H1 (cell line): ENCODE data around the gene PRXL2B. TPM values are rescaled to one million over a fixed set of nuclear protein-coding genes. Genes with fewer than 3 reads are reported as not detected.

Experiments
- CTCF ChIA-PET: fragments of 300-600 bp; sonication (Branson Sonifier 250); formaldehyde crosslinking; loops from one replicate; lab custom pipeline; 2021; ENCODE audit not compliant: partially characterized antibody; lab: Charles Lee
- POLR2A ChIA-PET: fragments of 300-600 bp; sonication (Branson Sonifier 250); formaldehyde crosslinking; loops from one replicate; lab custom pipeline; 2021; ENCODE audit warnings: inconsistent platforms; ENCODE audit not compliant: partially characterized antibody; lab: Charles Lee
- DNase-seq, 2 experiments: peaks; one replicate each; pipeline versions ENCODE4 v3.0.0 to v3.0.0-alpha.2; 2010 to 2022; ENCODE audit warnings: low spot score in 2 of 2, low read depth in 1 of 2, mixed read lengths in 1 of 2
- FAIRE-seq: peaks from 2 replicates; lab custom pipeline; 2011; peaks lifted over from hg19 to GRCh38; lab: Jason Lieb, UNC
- H2AFZ ChIP-seq: 2 replicates; pipeline ENCODE4 v1.8.1; 2012; ENCODE audit warnings: low read length, inconsistent platforms
- H2AK5ac ChIP-seq: 2 replicates; pipeline ENCODE4 v1.6.1; 2013; ENCODE audit warnings: low read depth, low read length
- H2BK120ac ChIP-seq: replicated peaks from 2 replicates; pipeline ENCODE3; 2013; ENCODE audit warnings: low read depth, low read length, inconsistent platforms
- H2BK12ac ChIP-seq: 2 replicates; pipeline ENCODE4 v1.6.1; 2013; ENCODE audit warnings: low read depth, low read length
- H2BK15ac ChIP-seq: 2 replicates; pipeline ENCODE4 v1.6.1; 2013; ENCODE audit warnings: low read length
- H2BK20ac ChIP-seq: 2 replicates; pipeline ENCODE4 v1.6.1; 2013; ENCODE audit warnings: low read length
- H2BK5ac ChIP-seq: 2 replicates; pipeline ENCODE4 v1.6.1; 2013; ENCODE audit warnings: low read depth, low read length
- H3K14ac ChIP-seq: 2 replicates; pipeline ENCODE4 v1.6.1; 2013; ENCODE audit warnings: inconsistent platforms; ENCODE audit not compliant: insufficient read length
- H3K18ac ChIP-seq: 2 replicates; pipeline ENCODE4 v1.6.1; 2013; ENCODE audit warnings: low read length; ENCODE audit errors: extremely low read depth
- H3K23ac ChIP-seq: 2 replicates; pipeline ENCODE4 v1.6.1; 2013; ENCODE audit warnings: inconsistent platforms; ENCODE audit not compliant: insufficient read length
- H3K23me2 ChIP-seq: 2 replicates; pipeline ENCODE4 v1.6.1; 2013; ENCODE audit warnings: low read depth, low read length
- H3K27ac ChIP-seq: 2 replicates; pipeline ENCODE4 v1.6.1; 2011; ENCODE audit warnings: low read depth, low read length, inconsistent platforms
- H3K27me3 ChIP-seq, 4 experiments: replicated peaks in 1 of 4; 1 replicate in 1 of 4; 2 replicates in 3 of 4; pipeline versions ENCODE4 v1.6.1 to v1.8.1; 2011 to 2013; ENCODE audit warnings: low read length in 3 of 4, mild to moderate bottlenecking in 3 of 4, inconsistent platforms in 2 of 4, mixed read lengths in 2 of 4, moderate library complexity in 1 of 4; ENCODE audit not compliant: control insufficient read depth in 3 of 4, insufficient read depth in 3 of 4; ENCODE audit errors: extremely low read depth in 1 of 4
- H3K36me3 ChIP-seq, 4 experiments: 2 replicates each; pipeline versions ENCODE4 v1.6.1 to v1.8.1; 2011 to 2013; ENCODE audit warnings: mild to moderate bottlenecking in 4 of 4, low read length in 3 of 4, moderate library complexity in 2 of 4, control low read depth in 1 of 4, inconsistent platforms in 1 of 4; ENCODE audit not compliant: insufficient read depth in 4 of 4, control insufficient read depth in 2 of 4
- H3K4ac ChIP-seq: replicated peaks from 2 replicates; pipeline ENCODE3; 2013; ENCODE audit warnings: low read length, low read depth, mixed read lengths, inconsistent platforms; ENCODE audit not compliant: insufficient read length
- H3K4me1 ChIP-seq, 4 experiments: replicated peaks in 1 of 4; 1 replicate in 1 of 4; 2 replicates in 3 of 4; pipeline versions ENCODE4 v1.6.1 to v1.8.1; 2011 to 2013; ENCODE audit warnings: low read length in 3 of 4, inconsistent platforms in 2 of 4, mixed read lengths in 1 of 4; ENCODE audit not compliant: insufficient read depth in 4 of 4, control insufficient read depth in 3 of 4
- H3K4me2 ChIP-seq, 2 experiments: 2 replicates each; pipeline versions ENCODE4 v1.6.1 to v1.8.1; 2011 to 2013; ENCODE audit warnings: low read depth in 2 of 2, low read length in 2 of 2, control low read depth in 1 of 2, inconsistent platforms in 1 of 2, mild to moderate bottlenecking in 1 of 2; ENCODE audit not compliant: insufficient read depth in 1 of 2
- H3K4me3 ChIP-seq, 4 experiments: fragments of 200-600, 300-600 bp in 1 of 4; sonication (generic), shearing (Covaris generic), sonication (Bioruptor Twin) in 1 of 4; 2 replicates each; pipeline versions ENCODE4 v1.5.1 to v1.8.1; 2011 to 2016; ENCODE audit warnings: low read length in 4 of 4, low read depth in 3 of 4, control low read depth in 2 of 4, inconsistent platforms in 2 of 4, mild to moderate bottlenecking in 2 of 4, mixed read lengths in 1 of 4, moderate library complexity in 1 of 4; ENCODE audit not compliant: insufficient read depth in 2 of 4; ENCODE audit errors: extremely low read depth in 1 of 4
- H3K56ac ChIP-seq: replicated peaks from 2 replicates; pipeline ENCODE3; 2013; ENCODE audit warnings: low read depth, mild to moderate bottlenecking, mixed read lengths, low read length, inconsistent platforms; ENCODE audit not compliant: insufficient read length
- H3K79me1 ChIP-seq: 2 replicates; pipeline ENCODE4 v1.6.1; 2013; ENCODE audit warnings: low read depth, low read length, control low read depth
- H3K79me2 ChIP-seq, 2 experiments: 2 replicates each; pipeline versions ENCODE4 v1.6.1 to v1.8.1; 2012 to 2013; ENCODE audit warnings: low read length in 2 of 2, mild to moderate bottlenecking in 2 of 2, inconsistent platforms in 1 of 2; ENCODE audit not compliant: insufficient read depth in 2 of 2, control insufficient read depth in 1 of 2
- H3K9ac ChIP-seq, 4 experiments: replicated peaks in 1 of 4; 1 replicate in 1 of 4; 2 replicates in 3 of 4; pipeline versions ENCODE4 v1.6.1 to v1.8.1; 2011 to 2013; ENCODE audit warnings: low read depth in 3 of 4, low read length in 3 of 4, control low read depth in 2 of 4, mild to moderate bottlenecking in 2 of 4, moderate library complexity in 2 of 4, inconsistent platforms in 1 of 4; ENCODE audit errors: extremely low read depth in 1 of 4
- H3K9me3 ChIP-seq, 2 experiments: 2 replicates each; pipeline versions ENCODE4 v1.6.1 to v1.8.1; 2012 to 2013; ENCODE audit warnings: mild to moderate bottlenecking in 2 of 2, moderate library complexity in 2 of 2, control low read depth in 1 of 2, inconsistent platforms in 1 of 2, low read depth in 1 of 2, low read length in 1 of 2, mixed read lengths in 1 of 2; ENCODE audit not compliant: insufficient read depth in 2 of 2
- H4K20me1 ChIP-seq, 2 experiments: replicated peaks in 1 of 2; 2 replicates each; pipeline versions ENCODE3 to v1.8.1; 2011 to 2013; ENCODE audit warnings: inconsistent platforms in 2 of 2, low read length in 2 of 2, mild to moderate bottlenecking in 1 of 2; ENCODE audit not compliant: insufficient read depth in 2 of 2, control insufficient read depth in 1 of 2
- H4K5ac ChIP-seq: 2 replicates; pipeline ENCODE4 v1.6.1; 2013; ENCODE audit warnings: low read length, low read depth, mixed read lengths, inconsistent platforms; ENCODE audit not compliant: insufficient read length
- H4K8ac ChIP-seq: 2 replicates; pipeline ENCODE4 v1.8.0; 2013; ENCODE audit warnings: mild to moderate bottlenecking, moderate library complexity, low read length, inconsistent platforms; ENCODE audit not compliant: insufficient read depth; ENCODE audit errors: extremely low read depth
- H4K91ac ChIP-seq: replicated peaks from 2 replicates; pipeline ENCODE3; 2013; ENCODE audit warnings: low read length, mixed read lengths, inconsistent platforms; ENCODE audit not compliant: insufficient read length
- ASH2L ChIP-seq: fragments of 200-600, 300-600 bp; sonication (generic); IDR thresholded peaks from one replicate; pipeline ENCODE4 v1.7.1; 2017; ENCODE audit warnings: low read length
- HDAC2 ChIP-seq, 2 experiments: fragments of 300-600 bp in 1 of 2; sonication (generic) in 1 of 2; IDR thresholded peaks; 2 replicates each; pipeline ENCODE4 v1.6.1; 2011 to 2012; ENCODE audit warnings: low read depth in 2 of 2, low read length in 2 of 2, mild to moderate bottlenecking in 2 of 2, moderate library complexity in 2 of 2, borderline replicate concordance in 1 of 2, inconsistent platforms in 1 of 2
- JUND ChIP-seq: IDR thresholded peaks from 2 replicates; pipeline ENCODE4 v1.6.1; 2011; ENCODE audit warnings: mild to moderate bottlenecking, improper control_type of control experiment, low read length
- KDM4A ChIP-seq: IDR thresholded peaks from one replicate; pipeline ENCODE4 v1.7.1; 2012; ENCODE audit warnings: low read depth, mild to moderate bottlenecking, moderate library complexity, low read length, inconsistent platforms; ENCODE audit not compliant: severe bottlenecking
- KDM5A ChIP-seq: fragments of 200-600 bp; IDR thresholded peaks from 2 replicates; pipeline ENCODE4 v1.7.1; 2012; ENCODE audit warnings: mild to moderate bottlenecking, low read length, inconsistent platforms, mixed read lengths
- MAX ChIP-seq: IDR thresholded peaks from 2 replicates; pipeline ENCODE4 v1.6.1; 2012; ENCODE audit warnings: inconsistent platforms
- RAD21 ChIP-seq, 2 experiments: IDR thresholded peaks in 1 of 2; conservative IDR thresholded peaks in 1 of 2; 2 replicates each; pipeline ENCODE4 v1.6.1; 2011; ENCODE audit warnings: low read depth in 2 of 2, low read length in 2 of 2, improper control_type of control experiment in 1 of 2, inconsistent platforms in 1 of 2, mild to moderate bottlenecking in 1 of 2, moderate library complexity in 1 of 2
- SAP30 ChIP-seq: fragments of 300-600 bp; sonication (generic); IDR thresholded peaks from 2 replicates; pipeline ENCODE4 v1.7.1; 2012; ENCODE audit warnings: low read length, moderate library complexity, mild to moderate bottlenecking, inconsistent platforms; ENCODE audit not compliant: insufficient read depth, insufficient replicate concordance
- SP2 ChIP-seq: IDR thresholded peaks from 2 replicates; pipeline ENCODE4 v1.6.1; 2012; ENCODE audit warnings: mild to moderate bottlenecking, low read length, inconsistent platforms
- SRF ChIP-seq: IDR thresholded peaks from 2 replicates; pipeline ENCODE4 v1.6.1; 2011; ENCODE audit warnings: mild to moderate bottlenecking, low read depth, low read length, moderate library complexity
- SUZ12 ChIP-seq: fragments of 200-600 bp; sonication (generic); IDR thresholded peaks from 2 replicates; pipeline ENCODE4 v1.6.1; 2012; ENCODE audit warnings: mild to moderate bottlenecking, inconsistent platforms, low read length, moderate library complexity, mixed read lengths
- TBP ChIP-seq: IDR thresholded peaks from 2 replicates; pipeline ENCODE4 v1.6.1; 2011; ENCODE audit warnings: low read depth, low read length, improper control_type of control experiment
- TEAD4 ChIP-seq: IDR thresholded peaks from 2 replicates; pipeline ENCODE4 v1.6.1; 2012; ENCODE audit warnings: low read depth, low read length, inconsistent platforms, mixed read lengths
- YY1 ChIP-seq: IDR thresholded peaks from 2 replicates; pipeline ENCODE4 v1.6.1; 2011; ENCODE audit warnings: low read depth, mild to moderate bottlenecking, low read length
- WGBS, 2 experiments: shearing (Covaris generic) in 1 of 2; methylation state at CpG; one replicate each; pipeline versions ENCODE4 v1.1.6 to v1.1.7; 2013 to 2015; ENCODE audit warnings: low lambda C conversion rate in 2 of 2, mixed read lengths in 2 of 2, inconsistent platforms in 1 of 2, low coverage in 1 of 2, missing lambda C conversion rate in 1 of 2; ENCODE audit not compliant: insufficient replicate concordance in 2 of 2, insufficient coverage in 1 of 2, insufficient read length in 1 of 2; ENCODE audit errors: extremely low coverage in 1 of 2, missing lambda C conversion rate in 1 of 2; 5-methylcytosine and 5-hydroxymethylcytosine counted together
- polyA plus RNA-seq, 7 experiments: library from polyadenylated mRNA; depleted of rRNA in 3 of 7; stranded (reverse) in 5 of 7; unstranded in 2 of 7; fragments of >200 nt in 5 of 7; fragments of 200-250 nt in 2 of 7; gene quantifications; 1 replicate in 5 of 7; 2 replicates in 1 of 7; 4 replicates in 1 of 7; pipeline versions ENCODE4 v1.2.1 to v1.2.3, GENCODE V29; 2011 to 2013; ENCODE audit warnings: missing spikeins in 2 of 7, mixed read lengths in 2 of 7
- total RNA-seq: library from RNA; stranded (reverse); fragmentation: NEBNext Ultra II Directional; extraction: Animal tissue kit (Norgen Biotek cat#: 25700); gene quantifications from 2 replicates; pipeline ENCODE4 v1.2.1, GENCODE V29; 2021

PRXL2B gene
- total and polyA plus RNA-seq, 2 of the 8 experiments (the other 6 are each of a cell fraction or from before 2014, with no cell fraction given): 35.3 to 46.0 TPM

GRCh38 chr1:2625311-2625710 lies 38.7 kb downstream of the PRXL2B start:
- H2AK5ac ChIP-seq: no peak overlapping the region
- 80% methylated on average over 10 of the region's 10 CpGs; no CpG with 5 or more reads in 1 of the 2 experiments for WGBS, 2 experiments
- H3K79me1 ChIP-seq: no peaks in the 10 kb centered on the region
- H4K8ac ChIP-seq: no peak overlapping the region
- no peak overlapping the region for H4K91ac ChIP-seq
- H3K79me2 ChIP-seq: no peaks in the 10 kb centered on the region
- no peak overlapping the region for H2BK12ac ChIP-seq
- H3K4me1 ChIP-seq: peaks cover 0 to 7% (median 3%) of the 10 kb centered on the region in 4 experiments; a peak in 5 of 7 replicates
- POLR2A ChIA-PET: no interaction called here
- H2AFZ ChIP-seq: no peak overlapping the region
- H3K14ac ChIP-seq: no peak overlapping the region
- no peaks in the 10 kb centered on the region for H3K36me3 ChIP-seq
- H3K18ac ChIP-seq: no peak overlapping the region
- no peak overlapping the region for H2BK20ac ChIP-seq
- H4K20me1 ChIP-seq: peaks cover 0 to 4% of the 10 kb centered on the region in 2 experiments
- no peak overlapping the region for H3K4me3 ChIP-seq
- CTCF ChIA-PET: interaction anchor here (0.7 kb wide), 1 partner anchor 11 kb away, joined by 3 read pairs; no protein-coding TSS in a partner anchor
- H3K27ac ChIP-seq: no peak overlapping the region
- FAIRE-seq (no peak), DNase-seq (no peak)
- H3K4ac ChIP-seq: no peak overlapping the region
- peaks cover 22 to 45% (median 34%) of the 10 kb centered on the region in 4 experiments for H3K27me3 ChIP-seq
- no peak overlapping the region for H3K23ac ChIP-seq
- H3K4me2 ChIP-seq: no peak overlapping the region
- no peak overlapping the region for H2BK120ac ChIP-seq
- TF ChIP-seq TEAD4: no peak
- TF ChIP-seq RAD21 (IDR thresholded peaks at IDR 0.05 in 1 of 2, conservative IDR thresholded peaks at IDR 0.05 in 1 of 2; ENCODE audit: low read depth in 2 of 2, low read length in 2 of 2): no peak
- no peak for TF ChIP-seq SP2
- no peak for TF ChIP-seq HDAC2 (IDR thresholded peaks at IDR 0.05; ENCODE audit: borderline replicate concordance in 1 of 2, low read depth in 2 of 2, low read length in 2 of 2)
- no peak for TF ChIP-seq KDM4A
- TF ChIP-seq SUZ12: no peak
- no peak for TF ChIP-seq SRF
- TF ChIP-seq MAX: no peak
- TF ChIP-seq ASH2L: no peak
- no peak for TF ChIP-seq JUND
- TF ChIP-seq KDM5A: no peak
- no peak for TF ChIP-seq YY1
- TF ChIP-seq TBP: no peak
- TF ChIP-seq SAP30: no peak
- TF ChIP-seq, all 59 proteins: peak for 0
- no peak overlapping the region for H2BK5ac ChIP-seq
- peaks cover 6% of the 10 kb centered on the region; the same call in 1 of the 2 replicates for H3K23me2 ChIP-seq
- H3K56ac ChIP-seq: no peak overlapping the region
- H3K9ac ChIP-seq: no peak overlapping the region
- peaks cover 0 to 5% of the 10 kb centered on the region in 2 experiments; a peak in 3 of 4 replicates for H3K9me3 ChIP-seq
- H4K5ac ChIP-seq: no peak overlapping the region
- H2BK15ac ChIP-seq: no peak overlapping the region
